GM12878 (cell line): ENCODE measurements around the gene NMT1. TPM values are rescaled to one million over a fixed set of nuclear protein-coding genes. Genes with fewer than 3 reads are reported as not detected.

Experiments
- ATF2 ChIP-seq: IDR thresholded peaks from 2 replicates; pipeline ENCODE4 v1.6.1; 2012; ENCODE audit warnings: low read length, inconsistent platforms
- ATF7 ChIP-seq: fragments of 450-650 bp; IDR thresholded peaks from 2 replicates; pipeline ENCODE4 v1.6.1; 2016; ENCODE audit warnings: low read depth, mild to moderate bottlenecking
- CEBPZ ChIP-seq: fragments of 150-350 bp; IDR thresholded peaks from 2 replicates; pipeline ENCODE4 v1.6.1; 2016; ENCODE audit warnings: low read depth, low read length
- CHD1 ChIP-seq: IDR thresholded peaks from 2 replicates; pipeline ENCODE4 v1.6.1; 2012; ENCODE audit warnings: low read depth, low read length, improper control_type of control experiment
- CHD4 ChIP-seq: fragments of 200-600 bp; sonication (generic); IDR thresholded peaks from 2 replicates; pipeline ENCODE4 v1.6.1; 2016; ENCODE audit warnings: mild to moderate bottlenecking
- CREB1 ChIP-seq: IDR thresholded peaks from 2 replicates; pipeline ENCODE4 v1.6.1; 2012; ENCODE audit warnings: low read depth, mild to moderate bottlenecking, inconsistent platforms
- EED ChIP-seq: sonication (generic); IDR thresholded peaks from 2 replicates; pipeline ENCODE4 v1.6.1; 2016; ENCODE audit warnings: antibody characterized with exemption, low read depth
- ETV6 ChIP-seq, 2 experiments: fragments of 450-650 bp in 1 of 2; IDR thresholded peaks in 1 of 2; conservative IDR thresholded peaks in 1 of 2; 2 replicates each; pipeline ENCODE4 v1.6.1; 2014; ENCODE audit warnings: antibody characterized with exemption in 1 of 2, borderline replicate concordance in 1 of 2, low read depth in 1 of 2, mild to moderate bottlenecking in 1 of 2, moderate library complexity in 1 of 2
- FOS ChIP-seq: IDR thresholded peaks from 3 replicates; pipeline ENCODE4 v1.6.1; 2011; ENCODE audit warnings: borderline replicate concordance; ENCODE audit not compliant: insufficient read length; ENCODE audit errors: extremely low read depth
- HDAC2 ChIP-seq: fragments of 200-600 bp; sonication (generic); IDR thresholded peaks from 2 replicates; pipeline ENCODE4 v1.6.1; 2017
- IKZF2 ChIP-seq, 2 experiments: fragments of 450-650 bp; IDR thresholded peaks; 2 replicates each; pipeline ENCODE4 v1.6.1; 2017; ENCODE audit warnings: mild to moderate bottlenecking in 2 of 2, moderate library complexity in 2 of 2
- LARP7 ChIP-seq: fragments of 450-650 bp; IDR thresholded peaks from 2 replicates; pipeline ENCODE4 v1.6.1; 2017; ENCODE audit warnings: mild to moderate bottlenecking
- MAX ChIP-seq: IDR thresholded peaks from 2 replicates; pipeline ENCODE4 v1.6.1; 2012; ENCODE audit warnings: low read depth, low read length, improper control_type of control experiment
- MEF2B ChIP-seq: fragments of 450-650 bp; IDR thresholded peaks from 2 replicates; pipeline ENCODE4 v1.6.1; 2018; ENCODE audit warnings: mild to moderate bottlenecking, moderate library complexity; ENCODE audit not compliant: partially characterized antibody, poor library complexity, severe bottlenecking
- NFYA ChIP-seq: IDR thresholded peaks from 2 replicates; pipeline ENCODE4 v1.6.1; 2011; ENCODE audit warnings: low read depth, mild to moderate bottlenecking, low read length, improper control_type of control experiment, borderline replicate concordance
- NFYB ChIP-seq: IDR thresholded peaks from 2 replicates; pipeline ENCODE4 v1.6.1; 2011; ENCODE audit warnings: low read depth, mild to moderate bottlenecking, low read length, improper control_type of control experiment, moderate library complexity; ENCODE audit not compliant: insufficient read depth
- NR2C2 ChIP-seq: IDR thresholded peaks from 2 replicates; pipeline ENCODE4 v1.6.1; 2011; ENCODE audit warnings: borderline replicate concordance, low read depth; ENCODE audit not compliant: control insufficient read depth, insufficient read length
- NRF1 ChIP-seq: conservative IDR thresholded peaks from 2 replicates; pipeline ENCODE4 v1.6.1; 2011; ENCODE audit warnings: mild to moderate bottlenecking, low read depth, low read length, improper control_type of control experiment
- POU2F2 ChIP-seq: IDR thresholded peaks from 3 replicates; pipeline ENCODE4 v1.6.1; 2011; ENCODE audit warnings: low read depth, mild to moderate bottlenecking, low read length, borderline replicate concordance
- RCOR1 ChIP-seq: conservative IDR thresholded peaks from 2 replicates; pipeline ENCODE4 v1.6.1; 2012; ENCODE audit warnings: low read depth, low read length, improper control_type of control experiment
- SRF ChIP-seq, 2 experiments: IDR thresholded peaks; 2 replicates each; pipeline ENCODE4 v1.6.1; 2011; ENCODE audit warnings: low read depth in 2 of 2, low read length in 2 of 2, mild to moderate bottlenecking in 1 of 2, moderate library complexity in 1 of 2
- TARDBP ChIP-seq: IDR thresholded peaks from 2 replicates; pipeline ENCODE4 v1.6.1; 2016; ENCODE audit warnings: borderline replicate concordance
- USF1 ChIP-seq: IDR thresholded peaks from 2 replicates; pipeline ENCODE4 v1.6.1; 2011; ENCODE audit warnings: borderline replicate concordance, low read depth, mild to moderate bottlenecking, moderate library complexity, mixed read lengths, low read length; ENCODE audit not compliant: insufficient read depth; ENCODE audit errors: extremely low read length
- ZNF24 ChIP-seq: fragments of 450-650 bp; IDR thresholded peaks from 2 replicates; pipeline ENCODE4 v1.6.1; 2017; ENCODE audit warnings: antibody characterized with exemption, mild to moderate bottlenecking
- ZSCAN29 ChIP-seq: fragments of 450-650 bp; IDR thresholded peaks from 2 replicates; pipeline ENCODE4 v1.6.1; 2017; ENCODE audit warnings: mild to moderate bottlenecking, moderate library complexity
- polyA plus RNA-seq, 11 experiments: library from polyadenylated mRNA; depleted of rRNA in 4 of 11; unstranded in 6 of 11; stranded (reverse) in 5 of 11; fragments of >200 nt; fragmentation: Nextera tagmentation in 4 of 11; fragmentation: Illumina TruSeq in 1 of 11; extraction: Ambion mirVana in 4 of 11; extraction: Trizol in 1 of 11; gene quantifications; 1 replicate in 1 of 11; 2 replicates in 10 of 11; pipeline versions ENCODE4 v1.2.1 to v1.2.3, GENCODE V29; 2011 to 2016; ENCODE audit warnings: inconsistent platforms in 2 of 11, missing spikeins in 2 of 11, low read depth in 1 of 11
- total RNA-seq, 4 experiments: library from RNA; depleted of rRNA in 3 of 4; stranded (reverse); fragments of >200 nt in 3 of 4; fragmentation: Illumina TruSeq in 1 of 4; extraction: Trizol in 1 of 4; gene quantifications; 2 replicates each; pipeline versions ENCODE4 v1.2.1 to v1.2.3, GENCODE V29; 2013 to 2021

Gene NMT1
- total and polyA plus RNA-seq, 10 of the 15 experiments (the other 5 are each of a cell fraction or from before 2014, with no cell fraction given) = 96.7 to 395 (median 222) TPM

GRCh38 chr17:45148183-45149036 lies 87.3 kb downstream of the NMT1 start, which contains the start of gene HEXIM1 (continued):
- peak; percentile 51; the same call in 1 of the 2 replicates for TF ChIP-seq CEBPZ
- peak; percentile 94 for TF ChIP-seq RCOR1
- peak; percentile 49; the same call in 1 of the 2 replicates for TF ChIP-seq MAX
- TF ChIP-seq ATF7 = no peak
- peak; percentile 50 for TF ChIP-seq MEF2B
- peak; percentile 99 for TF ChIP-seq POU2F2
- no peak for TF ChIP-seq FOS
- no peak for TF ChIP-seq NR2C2
- no peak for TF ChIP-seq USF1
- TF ChIP-seq CHD4 = no peak
- TF ChIP-seq ZNF24 = no peak
- no peak; the same call in 1 of the 2 replicates for TF ChIP-seq HDAC2
- TF ChIP-seq NFYB = peak; percentile 78
- TF ChIP-seq NRF1 = peak; percentile 95
- TF ChIP-seq EED = peak; percentile 94
- TF ChIP-seq ETV6 (conservative IDR thresholded peaks at IDR 0.05 in 1 of 2, IDR thresholded peaks at IDR 0.05 in 1 of 2; ENCODE audit: borderline replicate concordance in 1 of 2, low read depth in 1 of 2) = no peak
- no peak for TF ChIP-seq NFYA
- TF ChIP-seq TARDBP = no peak
- no peak for TF ChIP-seq ZSCAN29
- TF ChIP-seq LARP7 = peak; percentile 97
- TF ChIP-seq SRF (IDR thresholded peaks at IDR 0.05; ENCODE audit: low read depth in 2 of 2, low read length in 2 of 2) = peak in 1 of 2 experiments; percentile 49; a peak in 1 of 4 replicates
- no peak for TF ChIP-seq ATF2
- peak; percentile 84 for TF ChIP-seq CHD1
- peak; percentile 99 for TF ChIP-seq IKZF2 (IDR thresholded peaks at IDR 0.05)
- peak; percentile 47 for TF ChIP-seq CREB1
